ENCODE measurements around the gene FARS2. TPM values are rescaled to one million over a fixed set of nuclear protein-coding genes. Genes with fewer than 3 reads are reported as not detected.

The FARS2 gene
- total RNA-seq, 1 donor, result 29.8 TPM

DNA sequence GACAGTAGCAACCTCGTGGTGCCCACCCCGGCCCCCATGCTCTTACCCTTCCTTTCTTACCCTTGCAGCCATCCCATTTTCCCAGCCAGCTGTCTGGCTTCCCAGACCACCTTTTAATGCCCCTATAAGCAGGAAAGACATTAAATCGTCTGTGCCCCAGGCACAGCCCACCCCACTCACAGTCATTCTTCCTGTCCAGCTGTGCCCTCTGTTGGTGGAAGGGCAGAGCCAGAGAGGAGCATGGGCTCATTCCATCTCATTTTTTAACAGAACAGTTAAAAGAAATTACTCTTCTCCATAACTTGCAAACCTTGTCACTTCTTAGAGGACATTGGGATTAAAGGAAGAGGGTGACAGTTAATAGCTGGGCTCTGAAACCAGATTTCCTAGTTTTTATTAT lies 504.9 kb downstream of the FARS2 start:
- no peak for DNase-seq (ENCODE audit: low read depth)
- H3K4me3 ChIP-seq (ENCODE audit: low read depth, low read length), result no peak overlapping the region
- peak; percentile 46 for TF ChIP-seq CTCF (IDR thresholded peaks at IDR 0.05; ENCODE audit: insufficient read depth, low read depth, low read length)

- no peak overlapping the region for H3K4me3 ChIP-seq (ENCODE audit: low read depth, low read length)
- no peak for DNase-seq (ENCODE audit: low read depth)
- TF ChIP-seq CTCF (IDR thresholded peaks at IDR 0.05; ENCODE audit: insufficient read depth, low read depth, low read length), result no peak
Measured at GRCh38 chr6:5767471-5767870, 506.2 kb downstream of the FARS2 start.

- no peak for DNase-seq (ENCODE audit: low read depth)
- TF ChIP-seq CTCF (IDR thresholded peaks at IDR 0.05; ENCODE audit: insufficient read depth, low read depth, low read length), result no peak
Measured at GRCh38 chr6:5771211-5771610, 509.9 kb downstream of the FARS2 start.

DNA sequence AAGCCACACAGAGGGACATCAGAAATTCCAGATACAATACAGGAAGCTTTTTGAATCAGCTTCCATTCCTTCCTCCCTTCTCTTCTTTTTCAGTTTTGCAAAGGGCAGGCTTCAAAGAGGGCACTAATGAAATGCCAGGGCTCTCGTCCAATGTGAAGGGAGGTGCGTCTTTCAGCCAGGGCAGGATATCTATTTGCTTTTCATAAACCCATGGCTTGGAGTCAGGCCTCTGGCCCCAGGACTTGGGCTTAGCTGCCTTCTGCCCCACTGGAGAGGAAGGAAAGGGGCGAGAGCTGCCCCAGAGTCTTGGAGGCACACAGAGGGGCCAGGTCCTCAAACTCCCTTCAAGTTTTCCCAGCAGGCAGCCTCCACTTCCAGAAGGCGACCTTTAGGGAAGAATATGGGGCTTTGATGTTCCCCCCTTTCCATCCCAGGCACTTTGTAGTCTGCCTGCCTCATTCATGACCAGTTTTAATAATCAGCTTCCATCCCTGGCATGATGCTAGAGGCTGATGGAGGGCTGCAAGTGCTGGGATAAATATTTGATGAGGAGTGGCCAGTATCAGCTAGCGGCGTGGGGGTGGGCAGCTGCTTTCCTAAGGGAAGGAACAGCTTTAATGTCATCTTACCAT lies 510.6 kb downstream of the FARS2 start:
- no peak for TF ChIP-seq CTCF (IDR thresholded peaks at IDR 0.05; ENCODE audit: insufficient read depth, low read depth, low read length)

More at GRCh38 chr6:5771211-5771610, 509.9 kb downstream of the FARS2 start:
- H3K4me3 ChIP-seq (ENCODE audit: low read depth, low read length), result no peak overlapping the region

DNA sequence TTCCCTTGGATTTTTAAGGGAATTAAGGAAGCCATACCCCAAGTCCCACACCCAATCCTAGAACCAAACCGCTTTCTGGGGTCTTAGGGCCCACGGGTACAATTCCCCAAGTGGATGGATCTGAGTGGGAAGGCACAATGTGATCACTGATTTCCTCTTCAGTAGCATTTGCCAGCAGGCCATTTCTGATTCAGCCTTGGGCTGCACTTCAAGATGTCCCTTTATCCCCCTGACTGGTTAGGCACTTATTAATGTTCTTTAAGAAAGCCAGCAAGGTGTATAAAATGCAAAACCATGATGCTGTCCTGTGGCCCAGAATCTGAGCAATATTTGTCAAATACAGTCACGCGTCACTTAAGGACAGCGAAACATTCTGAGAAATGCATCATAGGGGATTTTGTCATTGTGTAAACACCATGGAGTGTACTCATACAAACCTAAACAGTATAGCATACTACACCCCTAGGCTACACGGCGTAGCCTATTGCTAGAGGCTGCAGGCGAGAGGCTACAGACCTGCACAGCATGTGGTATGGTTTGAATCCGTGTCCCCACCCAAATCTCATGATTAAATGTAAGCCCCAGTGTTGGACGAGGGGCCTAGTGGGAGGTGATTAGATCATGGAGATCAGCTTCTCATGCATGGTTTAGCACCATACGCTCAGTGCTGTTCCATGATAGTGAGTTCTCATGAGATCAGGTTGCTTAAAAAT lies 511.3 kb downstream of the FARS2 start:
- no peak overlapping the region for H3K4me3 ChIP-seq (ENCODE audit: low read depth, low read length)
- no peak for DNase-seq (ENCODE audit: low read depth)
- no peak for TF ChIP-seq CTCF (IDR thresholded peaks at IDR 0.05; ENCODE audit: insufficient read depth, low read depth, low read length)

More for the DNA sequence above, 510.6 kb downstream of the FARS2 start:
- no peak for DNase-seq (ENCODE audit: low read depth)
- H3K4me3 ChIP-seq (ENCODE audit: low read depth, low read length), result no peak overlapping the region

- H3K4me3 ChIP-seq (ENCODE audit: low read depth, low read length), result no peak overlapping the region
- DNase-seq (ENCODE audit: low read depth), result no peak
- no peak for TF ChIP-seq CTCF (IDR thresholded peaks at IDR 0.05; ENCODE audit: insufficient read depth, low read depth, low read length)
Measured at GRCh38 chr6:5776104-5776503, 514.8 kb downstream of the FARS2 start.

Data from fibroblast of villous mesenchyme (primary cell).